ENCODE measurements around the gene TNRC6C.

- no peak for TF ChIP-seq HNRNPUL1 (IDR thresholded peaks at IDR 0.05; ENCODE audit: low read length)
- TF ChIP-seq, protein P1, sequence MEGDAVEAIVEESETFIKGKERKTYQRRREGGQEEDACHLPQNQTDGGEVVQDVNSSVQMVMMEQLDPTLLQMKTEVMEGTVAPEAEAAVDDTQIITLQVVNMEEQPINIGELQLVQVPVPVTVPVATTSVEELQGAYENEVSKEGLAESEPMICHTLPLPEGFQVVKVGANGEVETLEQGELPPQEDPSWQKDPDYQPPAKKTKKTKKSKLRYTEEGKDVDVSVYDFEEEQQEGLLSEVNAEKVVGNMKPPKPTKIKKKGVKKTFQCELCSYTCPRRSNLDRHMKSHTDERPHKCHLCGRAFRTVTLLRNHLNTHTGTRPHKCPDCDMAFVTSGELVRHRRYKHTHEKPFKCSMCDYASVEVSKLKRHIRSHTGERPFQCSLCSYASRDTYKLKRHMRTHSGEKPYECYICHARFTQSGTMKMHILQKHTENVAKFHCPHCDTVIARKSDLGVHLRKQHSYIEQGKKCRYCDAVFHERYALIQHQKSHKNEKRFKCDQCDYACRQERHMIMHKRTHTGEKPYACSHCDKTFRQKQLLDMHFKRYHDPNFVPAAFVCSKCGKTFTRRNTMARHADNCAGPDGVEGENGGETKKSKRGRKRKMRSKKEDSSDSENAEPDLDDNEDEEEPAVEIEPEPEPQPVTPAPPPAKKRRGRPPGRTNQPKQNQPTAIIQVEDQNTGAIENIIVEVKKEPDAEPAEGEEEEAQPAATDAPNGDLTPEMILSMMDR (IDR thresholded peaks at IDR 0.05 in 2 of 3, conservative IDR thresholded peaks at IDR 0.05 in 1 of 3; ENCODE audit: insufficient read depth in 2 of 3, low read depth in 1 of 3, low read length in 3 of 3): no peak
- TF ChIP-seq SP1 (CRISPR knock-in tag; IDR thresholded peaks at IDR 0.05): peak; percentile 99
- TF ChIP-seq ZNF764 (CRISPR knock-in tag; IDR thresholded peaks at IDR 0.05; ENCODE audit: low read depth): no peak
- TF ChIP-seq, protein P2, sequence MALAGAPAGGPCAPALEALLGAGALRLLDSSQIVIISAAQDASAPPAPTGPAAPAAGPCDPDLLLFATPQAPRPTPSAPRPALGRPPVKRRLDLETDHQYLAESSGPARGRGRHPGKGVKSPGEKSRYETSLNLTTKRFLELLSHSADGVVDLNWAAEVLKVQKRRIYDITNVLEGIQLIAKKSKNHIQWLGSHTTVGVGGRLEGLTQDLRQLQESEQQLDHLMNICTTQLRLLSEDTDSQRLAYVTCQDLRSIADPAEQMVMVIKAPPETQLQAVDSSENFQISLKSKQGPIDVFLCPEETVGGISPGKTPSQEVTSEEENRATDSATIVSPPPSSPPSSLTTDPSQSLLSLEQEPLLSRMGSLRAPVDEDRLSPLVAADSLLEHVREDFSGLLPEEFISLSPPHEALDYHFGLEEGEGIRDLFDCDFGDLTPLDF (CRISPR knock-in tag; IDR thresholded peaks at IDR 0.05): 0 out of 2 replicates have a peak, but pooled peaks have one; percentile 25
Measured at GRCh38 chr17:78140169-78141051, 181.9 kb downstream of the TNRC6C start.
